Gastroesophageal sphincter (tissue), 3 donors: ENCODE data around the gene MESD.

ENCODE experiments used
- CTCF ChIP-seq, 4 experiments: fragments of 200-600 bp in 2 of 4; fragments of 450-650 bp in 2 of 4; sonication (generic) in 1 of 4; IDR thresholded peaks; one replicate each; pipeline ENCODE4 v1.5.1; 2017 to 2019; ENCODE audit warnings: antibody characterized with exemption in 4 of 4, mild to moderate bottlenecking in 2 of 4, moderate library complexity in 2 of 4
- EP300 ChIP-seq: sonication (generic); formaldehyde crosslinking; IDR thresholded peaks from one replicate; pipeline ENCODE4 v1.6.1; 2017; ENCODE audit warnings: antibody characterized with exemption, mild to moderate bottlenecking
- POLR2A ChIP-seq, 2 donors: fragments of 450-650 bp; IDR thresholded peaks; one replicate each; pipeline ENCODE4 v1.6.1; 2017; ENCODE audit warnings: antibody characterized with exemption in 2 of 2, mild to moderate bottlenecking in 2 of 2, moderate library complexity in 1 of 2

- TF ChIP-seq POLR2A (IDR thresholded peaks at IDR 0.05) (no peak), CTCF (IDR thresholded peaks at IDR 0.05) (no peak), EP300 (no peak)
These were observed 20.5 kb upstream of the MESD start for GRCh38 chr15:81010086-81010485.
